NT2/D1 (cell line): ENCODE results near the gene CELA3A.
"Not testable (repeated sequence)": the region's sequence is repeated elsewhere in the genome, so short reads cannot be mapped to it uniquely, and the experiment has no call there.

Source experiments
- YY1 ChIP-seq: IDR thresholded peaks from 2 replicates; pipeline ENCODE4 v1.6.1; 2011; ENCODE audit not compliant: insufficient read length, insufficient read depth
- ZNF274 ChIP-seq: IDR thresholded peaks from 2 replicates; pipeline ENCODE4 v1.6.1; 2011; ENCODE audit warnings: mild to moderate bottlenecking, low read depth, low read length

- TF ChIP-seq YY1, ZNF274: not testable (repeated sequence)
These were observed 8.1 kb downstream of the CELA3A start for GRCh38 chr1:22009566-22009965.
